ENCODE data around the gene LRRC36. TPM values are rescaled to one million over a fixed set of nuclear protein-coding genes. Genes with fewer than 3 reads are reported as not detected.
A peak's percentile ranks its signal among the peaks of the same experiment; 100 is the strongest.

The LRRC36 gene, protein sequence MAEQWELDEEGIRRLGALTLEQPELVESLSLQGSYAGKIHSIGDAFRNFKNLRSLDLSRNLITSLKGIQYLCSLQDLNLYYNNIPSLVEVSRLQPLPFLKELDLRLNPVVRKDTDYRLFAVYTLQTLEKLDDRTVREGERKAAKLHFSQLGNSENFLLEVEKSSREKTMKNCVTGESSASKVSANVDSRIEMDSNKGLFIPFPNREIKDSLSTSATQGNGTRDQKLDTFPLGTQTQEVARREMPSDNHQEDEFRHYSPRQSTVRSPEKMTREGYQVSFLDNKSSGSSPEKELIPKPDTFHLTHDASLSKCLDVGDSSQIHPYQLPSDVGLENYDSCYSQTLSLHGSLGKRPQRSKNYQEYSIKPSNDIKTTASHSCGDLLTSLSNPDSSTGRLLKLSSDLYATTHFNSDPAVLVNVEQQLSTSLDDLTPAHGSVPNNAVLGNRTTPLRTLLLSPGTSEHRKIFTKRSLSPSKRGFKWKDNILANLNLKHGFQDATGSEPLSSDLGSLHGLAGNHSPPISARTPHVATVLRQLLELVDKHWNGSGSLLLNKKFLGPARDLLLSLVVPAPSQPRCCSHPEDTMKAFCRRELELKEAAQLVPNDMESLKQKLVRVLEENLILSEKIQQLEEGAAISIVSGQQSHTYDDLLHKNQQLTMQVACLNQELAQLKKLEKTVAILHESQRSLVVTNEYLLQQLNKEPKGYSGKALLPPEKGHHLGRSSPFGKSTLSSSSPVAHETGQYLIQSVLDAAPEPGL
- total RNA-seq, result under 1 TPM; 0.28 to 0.31 TPM
- polyA plus RNA-seq, result not detected

DNA sequence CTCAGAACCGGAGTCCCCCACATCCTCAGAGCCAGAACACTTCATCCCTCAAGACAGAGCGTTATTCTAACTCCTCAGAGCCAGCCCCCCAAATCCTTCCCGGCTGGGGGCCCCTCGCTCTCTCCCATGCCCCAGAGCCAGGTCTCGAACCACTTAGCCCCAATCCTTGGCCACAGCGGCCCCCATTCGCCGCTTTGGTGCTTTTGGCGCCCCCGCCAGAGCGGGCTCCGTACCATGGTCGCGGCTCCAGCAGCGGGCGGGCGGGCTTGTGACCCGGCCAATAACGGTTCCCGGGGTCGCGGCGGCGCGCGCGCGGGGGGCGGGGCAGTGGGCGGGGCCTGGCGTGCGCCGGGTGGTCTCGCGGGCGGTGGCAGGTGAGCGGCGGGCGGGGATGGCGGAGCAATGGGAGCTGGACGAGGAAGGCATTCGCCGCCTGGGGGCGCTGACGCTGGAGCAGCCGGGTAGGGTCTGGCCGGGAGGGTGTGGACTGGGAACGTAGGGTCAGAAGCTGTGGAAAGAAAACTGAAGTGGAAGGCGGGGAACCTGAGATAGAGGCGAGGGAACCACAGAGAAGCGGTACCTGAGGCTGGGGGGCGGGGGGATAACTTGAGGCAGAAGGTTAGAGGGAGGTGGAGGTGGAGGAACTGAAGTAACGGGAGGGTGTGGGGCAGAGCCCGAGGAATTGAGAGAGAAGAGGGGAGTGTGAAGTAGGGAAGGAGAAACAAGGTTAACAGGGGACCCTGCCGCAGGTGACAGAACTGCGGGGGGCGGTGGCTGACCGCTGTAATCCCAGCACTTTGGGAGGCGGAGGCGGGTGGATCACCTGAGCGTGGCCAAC, at the start of gene LRRC36, which contains the start of gene KCTD19:
LRRC36 (plus strand) TSS at position 344 of the 838 bp plus-strand sequence; CDS start at position 392, 48 bp downstream.
KCTD19 (minus strand) TSS at position 270 of the 838 bp plus-strand sequence; CDS start at position 236, 34 bp downstream.
- DNase-seq, result peak; percentile 40 to 74 (median 62)
- Histone ChIP-seq H3K27ac (ENCODE audit: low read depth, low read length) (peak within 1 kb of the TSS; percentile 35), H3K27me3 (ENCODE audit: insufficient read depth, low read length, poor library complexity, severe bottlenecking) (peaks cover 7% of the 10 kb centered on the region), H3K36me3 (ENCODE audit: insufficient read depth, low read length) (no peaks in the 10 kb centered on the region), H3K9me3 (ENCODE audit: low read length) (no peaks in the 10 kb centered on the region), H3K4me1 (ENCODE audit: insufficient read depth, low read length) (peaks cover 9% of the 10 kb centered on the region), H3K4me3 (ENCODE audit: low read length) (peak within 1 kb of the TSS; percentile 44)
- Mint-ChIP-seq H3K27me3 (peaks cover 14 to 27% of the 10 kb centered on the region in 2 donors), H3K27ac (peak within 1 kb of the TSS in 6 of 8 donors; percentile 18 to 92 (median 64)), H3K9me3 (no peaks in the 10 kb centered on the region), H3K4me3 (peak within 1 kb of the TSS; percentile 38 to 92 (median 86)), H3K36me3 (no peaks in the 10 kb centered on the region), H3K4me1 (peaks cover 13 to 15% (median 15%) of the 10 kb centered on the region in 3 donors)
- ChIA-PET CTCF (interaction anchor here (0.6 to 1.6 kb wide), 6 partner anchors 11 to 43 kb away, joined by 3 to 7 read pairs (median 3); no protein-coding TSS in a partner anchor), POLR2A (no interaction called here)

DNA sequence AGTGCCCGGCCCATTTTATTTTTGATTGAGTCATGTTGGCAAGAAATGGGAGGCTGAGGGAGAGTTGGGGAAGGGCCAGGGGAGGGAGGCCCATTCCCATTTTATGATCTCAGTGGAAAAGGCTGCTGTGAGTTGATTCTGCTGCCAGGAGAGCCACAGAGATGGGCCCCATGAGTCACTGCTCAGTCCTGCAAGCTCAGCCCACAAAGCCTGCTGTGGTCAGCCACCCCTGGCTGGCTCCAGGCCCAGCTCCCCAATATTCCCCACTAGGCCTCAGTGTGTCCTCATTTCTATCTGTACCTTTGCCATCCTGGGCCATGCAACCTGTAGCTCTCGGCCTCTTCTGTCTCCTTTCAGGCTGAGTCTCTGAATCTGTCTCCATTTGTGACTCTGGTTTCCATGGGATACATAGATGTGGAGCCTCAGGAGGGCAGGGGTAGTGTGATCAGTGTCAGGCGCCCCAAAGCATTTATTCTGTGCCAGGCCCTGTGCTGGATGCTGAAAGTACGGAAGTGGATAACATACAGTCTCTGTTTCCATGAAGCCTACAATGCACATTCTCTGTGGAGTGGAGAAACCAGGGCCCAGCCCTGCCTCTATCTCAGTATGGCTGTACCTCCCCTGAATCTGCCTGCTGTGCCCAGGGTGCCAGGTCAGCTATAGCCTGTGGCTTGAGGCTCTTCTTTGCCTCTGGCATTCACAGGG, 49.2 kb upstream of the LRRC36 start:
- peak in 1 of 5 donors; percentile 8 for DNase-seq
- Mint-ChIP-seq H3K4me3 (peak overlapping the region; percentile 15 to 87 (median 55)), H3K27me3 (no peaks in the 10 kb centered on the region), H3K36me3 (peaks cover 0 to 21% (median 5%) of the 10 kb centered on the region in 3 donors), H3K9me3 (no peaks in the 10 kb centered on the region), H3K4me1 (peaks cover 8 to 22% (median 16%) of the 10 kb centered on the region in 3 donors), H3K27ac (peak overlapping the region in 5 of 8 donors; percentile 43 to 71 (median 63))
- H3K36me3 ChIP-seq (ENCODE audit: insufficient read depth, low read length), result no peaks in the 10 kb centered on the region
- POLR2A ChIA-PET, result no interaction called here
- CTCF ChIA-PET, result interaction anchor here (1.1 to 1.6 kb wide), 3 partner anchors 9 to 139 kb away, joined by 3 to 4 read pairs (median 3); partner anchors contain the start of gene ZDHHC1
- peak overlapping the region; percentile 67 for H3K27ac ChIP-seq (ENCODE audit: low read depth, low read length)
- H3K4me3 ChIP-seq (ENCODE audit: low read length), result no peak overlapping the region
- H3K27me3 ChIP-seq (ENCODE audit: insufficient read depth, low read length, poor library complexity, severe bottlenecking), result no peaks in the 10 kb centered on the region
- H3K9me3 ChIP-seq (ENCODE audit: low read length), result no peaks in the 10 kb centered on the region
- H3K4me1 ChIP-seq (ENCODE audit: insufficient read depth, low read length), result peaks cover 17% of the 10 kb centered on the region

DNA sequence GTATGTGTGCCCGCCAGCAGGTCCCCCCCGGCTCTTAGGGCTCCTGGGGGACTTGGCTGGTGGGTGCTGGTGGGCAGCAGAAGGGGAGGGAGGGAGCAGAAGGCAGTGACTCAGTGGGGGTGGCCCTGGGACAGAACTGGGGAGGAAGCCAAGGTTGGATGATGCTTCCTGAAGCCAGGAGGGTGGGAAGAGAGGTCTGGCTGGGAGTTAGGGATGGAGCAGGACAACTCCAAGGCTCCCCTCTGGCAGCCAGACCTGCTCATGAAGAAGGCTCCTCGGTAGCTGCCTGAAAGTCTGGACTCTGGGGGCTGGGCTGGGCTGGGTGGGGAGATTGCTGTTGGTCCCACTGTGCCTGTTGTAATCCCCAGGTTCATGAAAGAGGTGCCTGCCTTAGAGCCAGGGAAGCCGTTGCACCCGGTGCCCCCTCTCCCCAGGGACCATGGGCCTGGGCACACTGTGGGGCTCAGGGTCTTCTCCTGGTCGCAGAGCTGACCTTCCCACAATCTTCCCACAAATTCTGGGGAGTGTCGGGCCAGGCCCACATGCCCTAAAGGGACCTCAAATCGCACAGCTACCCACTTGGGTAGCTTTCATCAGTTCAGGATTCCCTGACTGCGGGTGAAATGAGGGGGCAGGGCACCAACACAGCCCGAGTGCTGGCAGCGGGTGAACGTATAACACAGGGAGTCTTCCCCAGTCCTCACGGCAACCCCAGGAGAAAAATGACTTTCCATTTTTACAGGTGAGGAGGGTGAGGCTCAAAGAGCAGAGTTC, 48.4 kb upstream of the LRRC36 start:
- Histone ChIP-seq H3K27me3 (ENCODE audit: insufficient read depth, low read length, poor library complexity, severe bottlenecking) (no peaks in the 10 kb centered on the region), H3K4me1 (ENCODE audit: insufficient read depth, low read length) (peaks cover 17% of the 10 kb centered on the region), H3K36me3 (ENCODE audit: insufficient read depth, low read length) (no peaks in the 10 kb centered on the region), H3K4me3 (ENCODE audit: low read length) (peak overlapping the region; percentile 79), H3K9me3 (ENCODE audit: low read length) (no peaks in the 10 kb centered on the region), H3K27ac (ENCODE audit: low read depth, low read length) (peak overlapping the region; percentile 67)
- no peaks in the 10 kb centered on the region for H3K27me3 Mint-ChIP-seq
- POLR2A ChIA-PET, result interaction anchor here (0.6 kb wide), 1 partner anchor 652 kb away, joined by 3 read pairs; no protein-coding TSS in a partner anchor
- CTCF ChIA-PET, result interaction anchor here (0.6 to 1.6 kb wide), 8 partner anchors 9 to 124 kb away, joined by 3 to 4 read pairs (median 3); no protein-coding TSS in a partner anchor
- peak in 1 of 5 donors; percentile 22 for DNase-seq
- peaks cover 0 to 21% (median 5%) of the 10 kb centered on the region in 3 donors for H3K36me3 Mint-ChIP-seq
- H3K27ac Mint-ChIP-seq, result peak overlapping the region in 6 of 8 donors; percentile 60 to 89 (median 77)
- peaks cover 8 to 22% (median 16%) of the 10 kb centered on the region in 3 donors for H3K4me1 Mint-ChIP-seq
- H3K4me3 Mint-ChIP-seq, result peak overlapping the region; percentile 77 to 89 (median 81)
- no peaks in the 10 kb centered on the region for H3K9me3 Mint-ChIP-seq

DNA sequence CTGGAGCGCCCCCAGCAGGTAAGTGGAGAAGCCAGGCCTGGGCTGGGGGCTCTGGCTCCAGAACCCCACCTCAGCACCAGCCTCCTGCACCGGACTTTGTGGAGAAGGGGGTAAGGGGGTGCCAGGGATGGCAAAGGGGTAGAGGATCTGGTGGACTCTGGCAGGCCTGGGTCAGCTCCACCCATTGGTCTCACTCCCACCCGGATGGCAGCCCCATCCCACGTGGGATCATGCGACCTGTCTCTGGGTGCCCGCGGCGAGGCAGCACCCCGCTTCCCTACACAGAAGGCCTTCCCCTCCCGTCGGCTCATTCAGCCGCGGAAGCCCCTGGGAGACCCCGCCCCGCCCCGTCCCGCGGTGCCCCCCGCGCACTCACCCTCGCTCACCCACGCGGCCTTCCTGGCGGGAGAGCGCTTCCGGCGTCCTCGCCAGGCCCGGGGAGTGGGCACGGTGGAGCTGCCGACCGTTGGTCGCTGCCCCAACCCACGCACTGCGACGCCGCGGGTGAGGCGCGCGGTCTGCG, 47.8 kb upstream of the LRRC36 start:
- Mint-ChIP-seq H3K27ac (peak overlapping the region in 5 of 8 donors; percentile 60 to 89 (median 83)), H3K4me1 (peaks cover 10 to 22% (median 16%) of the 10 kb centered on the region in 3 donors), H3K9me3 (no peaks in the 10 kb centered on the region), H3K27me3 (no peaks in the 10 kb centered on the region), H3K36me3 (peaks cover 0 to 19% (median 5%) of the 10 kb centered on the region in 3 donors), H3K4me3 (peak overlapping the region; percentile 77 to 89 (median 81))
- Histone ChIP-seq H3K27ac (ENCODE audit: low read depth, low read length) (peak overlapping the region; percentile 67), H3K9me3 (ENCODE audit: low read length) (no peaks in the 10 kb centered on the region), H3K4me1 (ENCODE audit: insufficient read depth, low read length) (peaks cover 17% of the 10 kb centered on the region), H3K27me3 (ENCODE audit: insufficient read depth, low read length, poor library complexity, severe bottlenecking) (no peaks in the 10 kb centered on the region), H3K36me3 (ENCODE audit: insufficient read depth, low read length) (no peaks in the 10 kb centered on the region), H3K4me3 (ENCODE audit: low read length) (peak overlapping the region; percentile 79)
- ChIA-PET CTCF (interaction anchor here (0.6 to 1.2 kb wide), 6 partner anchors 9 to 55 kb away, joined by 3 to 4 read pairs (median 3); no protein-coding TSS in a partner anchor), POLR2A (interaction anchor here (0.6 kb wide), 2 partner anchors 11 to 652 kb away, joined by 3 to 5 read pairs; no protein-coding TSS in a partner anchor)
- peak in 3 of 5 donors; percentile 36 to 65 (median 40) for DNase-seq

DNA sequence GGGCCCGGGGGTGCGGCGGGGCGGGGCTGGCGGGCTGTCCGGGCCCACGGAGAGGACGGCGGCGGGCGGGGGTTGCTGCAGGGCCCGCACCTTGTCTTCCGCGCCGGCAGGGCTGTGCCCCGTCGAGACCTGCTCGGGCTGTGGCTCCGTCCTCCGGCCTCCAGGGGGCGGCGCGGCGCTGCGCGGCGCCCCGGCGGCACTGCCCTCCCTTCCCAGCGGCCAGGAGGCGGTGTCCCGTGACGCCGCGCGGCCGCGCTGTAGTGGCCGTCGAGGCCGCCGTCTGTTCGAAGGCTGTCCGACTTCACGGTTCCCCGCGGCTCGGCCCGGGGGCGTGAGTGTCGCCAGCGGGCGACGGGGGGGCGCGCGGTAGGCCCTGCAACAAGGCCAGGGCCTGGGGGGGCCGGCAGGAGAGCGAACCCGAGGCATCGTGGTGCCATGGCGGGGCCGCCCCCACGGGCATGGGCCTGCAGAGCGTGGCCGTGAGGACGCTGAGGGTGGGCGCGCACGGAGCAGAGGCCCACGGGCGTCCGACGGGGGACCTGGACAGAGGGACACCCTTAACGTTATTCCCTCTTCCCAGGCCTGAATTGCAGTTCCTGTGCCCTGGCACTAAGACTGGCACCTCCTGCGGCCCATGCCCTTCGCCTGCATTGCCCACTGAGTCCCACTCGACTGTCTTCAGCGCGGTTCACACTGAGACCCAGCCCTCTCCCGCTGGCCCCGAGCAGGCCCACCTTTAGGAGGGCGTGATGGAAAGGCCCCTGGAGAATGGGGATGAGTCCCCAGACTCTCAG, 47.1 kb upstream of the LRRC36 start, which contains the start of gene PLEKHG4:
PLEKHG4 (plus strand) TSS at position 237 of the 794 bp plus-strand sequence; CDS start at position 750, 513 bp downstream.
- H3K27ac Mint-ChIP-seq, result peak within 1 kb of the TSS in 5 of 8 donors; percentile 67 to 89 (median 83)
- ChIA-PET POLR2A (interaction anchor here (0.6 kb wide), 2 partner anchors 11 to 241 kb away, joined by 3 to 5 read pairs; no protein-coding TSS in a partner anchor), CTCF (interaction anchor here (0.9 to 2.0 kb wide), 5 partner anchors 8 to 51 kb away, joined by 3 to 4 read pairs (median 3); no protein-coding TSS in a partner anchor)
- H3K27me3 Mint-ChIP-seq, result no peaks in the 10 kb centered on the region
- no peaks in the 10 kb centered on the region for H3K36me3 ChIP-seq (ENCODE audit: insufficient read depth, low read length)
- peak within 1 kb of the TSS; percentile 77 to 89 (median 81) for H3K4me3 Mint-ChIP-seq
- H3K27ac ChIP-seq (ENCODE audit: low read depth, low read length), result peak within 1 kb of the TSS; percentile 67
- no peaks in the 10 kb centered on the region for H3K9me3 Mint-ChIP-seq
- H3K9me3 ChIP-seq (ENCODE audit: low read length), result no peaks in the 10 kb centered on the region
- DNase-seq, result peak; percentile 69 to 84 (median 71)
- peaks cover 10 to 22% (median 16%) of the 10 kb centered on the region in 3 donors for H3K4me1 Mint-ChIP-seq
- peaks cover 0 to 19% (median 3%) of the 10 kb centered on the region in 3 donors for H3K36me3 Mint-ChIP-seq
- peak within 1 kb of the TSS; percentile 79 for H3K4me3 ChIP-seq (ENCODE audit: low read length)
- peaks cover 17% of the 10 kb centered on the region for H3K4me1 ChIP-seq (ENCODE audit: insufficient read depth, low read length)
- no peaks in the 10 kb centered on the region for H3K27me3 ChIP-seq (ENCODE audit: insufficient read depth, low read length, poor library complexity, severe bottlenecking)
